Neutrophil (primary cell): ENCODE measurements around the gene MBD1.

Experiments used
- H3K27ac ChIP-seq: fragments of 200-600 bp; sonication (generic); 2 replicates; pipeline ENCODE4 v1.5.1; 2016; ENCODE audit warnings: mild to moderate bottlenecking, moderate library complexity
- H3K27me3 ChIP-seq: fragments of 200-600 bp; sonication (generic); 2 replicates; pipeline ENCODE4 v1.6.0; 2016; ENCODE audit warnings: mild to moderate bottlenecking
- H3K36me3 ChIP-seq: fragments of 200-600 bp; sonication (generic); 2 replicates; pipeline ENCODE4 v1.5.1; 2017
- H3K4me1 ChIP-seq, 2 experiments: fragments of 200-600 bp in 1 of 2; sonication (generic) in 1 of 2; 1 replicate in 1 of 2; 2 replicates in 1 of 2; pipeline versions ENCODE4 v1.5.1 to v1.6.1; 2013 to 2016; ENCODE audit warnings: low read depth in 1 of 2, low read length in 1 of 2, mild to moderate bottlenecking in 1 of 2, moderate library complexity in 1 of 2; ENCODE audit not compliant: control insufficient read depth in 1 of 2, insufficient read depth in 1 of 2
- H3K4me3 ChIP-seq, 2 experiments: fragments of 200-600 bp in 1 of 2; sonication (generic) in 1 of 2; 1 replicate in 1 of 2; 2 replicates in 1 of 2; pipeline ENCODE4 v1.5.1; 2013 to 2016; ENCODE audit warnings: low read depth in 1 of 2, low read length in 1 of 2, mild to moderate bottlenecking in 1 of 2, moderate library complexity in 1 of 2
- H3K9me3 ChIP-seq: fragments of 200-600 bp; sonication (generic); 2 replicates; pipeline ENCODE4 v1.5.1; 2016
- CTCF ChIP-seq: fragments of 200-600 bp; sonication (generic); IDR thresholded peaks from 2 replicates; pipeline ENCODE4 v1.5.1; 2016; ENCODE audit warnings: antibody characterized with exemption

MBD1 gene

GRCh38 chr18:50281295-50281971 lies at the start of gene MBD1:
TSS of gene MBD1 (minus strand) at chr18:50281523. CDS start at chr18:50279992, 1,531 bp downstream.
- Histone ChIP-seq H3K4me1 (peaks cover 23 to 29% of the 10 kb centered on the region in 2 experiments), H3K27me3 (no peaks in the 10 kb centered on the region), H3K9me3 (no peaks in the 10 kb centered on the region), H3K27ac (peak within 1 kb of the TSS; percentile 92), H3K4me3 (peak within 1 kb of the TSS; percentile 85 to 100), H3K36me3 (peaks cover 64% of the 10 kb centered on the region)
- peak; percentile 69 for TF ChIP-seq CTCF

- H3K4me1 ChIP-seq: no peaks in the 10 kb centered on the region
- TF ChIP-seq CTCF: no peak
- H3K36me3 ChIP-seq: no peaks in the 10 kb centered on the region
- H3K27ac ChIP-seq: no peak overlapping the region
- peaks cover 12% of the 10 kb centered on the region for H3K27me3 ChIP-seq
- no peaks in the 10 kb centered on the region for H3K9me3 ChIP-seq
- H3K4me3 ChIP-seq: no peak overlapping the region
Measured at GRCh38 chr18:50330176-50330575, 48.9 kb upstream of the MBD1 start.

GRCh38 chr18:50327983-50328382 lies 46.7 kb upstream of the MBD1 start:
- Histone ChIP-seq H3K36me3 (no peaks in the 10 kb centered on the region), H3K27me3 (peaks cover 19% of the 10 kb centered on the region), H3K4me3 (no peak overlapping the region), H3K27ac (no peak overlapping the region), H3K4me1 (no peaks in the 10 kb centered on the region), H3K9me3 (no peaks in the 10 kb centered on the region)
- TF ChIP-seq CTCF: no peak

- Histone ChIP-seq H3K4me3 (no peak overlapping the region), H3K27me3 (peaks cover 52% of the 10 kb centered on the region)
- no peak for TF ChIP-seq CTCF
Measured at GRCh38 chr18:50320719-50321118, 39.4 kb upstream of the MBD1 start.

GRCh38 chr18:50315100-50315871 lies 34.0 kb upstream of the MBD1 start:
- Histone ChIP-seq H3K36me3 (no peaks in the 10 kb centered on the region), H3K4me3 (no peak overlapping the region), H3K27me3 (peaks cover 27% of the 10 kb centered on the region), H3K4me1 (no peaks in the 10 kb centered on the region), H3K27ac (no peak overlapping the region), H3K9me3 (no peaks in the 10 kb centered on the region)
- TF ChIP-seq CTCF: no peak

More at GRCh38 chr18:50320719-50321118, 39.4 kb upstream of the MBD1 start:
- Histone ChIP-seq H3K36me3 (no peaks in the 10 kb centered on the region), H3K9me3 (no peaks in the 10 kb centered on the region), H3K27ac (no peak overlapping the region), H3K4me1 (no peaks in the 10 kb centered on the region)
